Posterior vena cava (tissue), 2 donors: ENCODE data around the gene ATP1A4. TPM values are rescaled to one million over a fixed set of nuclear protein-coding genes. Genes with fewer than 3 reads are reported as not detected.

Experiments
- DNase-seq: peaks from one replicate; pipeline ENCODE4 v3.0.0-alpha.2; 2020; ENCODE audit warnings: low spot score
- intact Hi-C, 2 donors: fragments of 100-400 bp; cut with DNase I; formaldehyde crosslinking; loops; one replicate each; pipeline versions ENCODE4 v1.14.1 to v1.14.2; 2022 to 2023
- total RNA-seq, 2 donors: library from RNA; stranded (reverse); fragmentation: NEBNext Ultra II Directional; extraction: Animal tissue kit (Norgen Biotek cat#: 25700); gene quantifications; one replicate each; pipeline ENCODE4 v1.2.1, GENCODE V29; 2021
- donor health status: DM: yes; HTN: yes; CAD: no.
- donor health status: DM: yes; HTN: yes; CAD: no.

The ATP1A4 gene
- total RNA-seq, 2 donors from 2014 or later = not detected

DNA sequence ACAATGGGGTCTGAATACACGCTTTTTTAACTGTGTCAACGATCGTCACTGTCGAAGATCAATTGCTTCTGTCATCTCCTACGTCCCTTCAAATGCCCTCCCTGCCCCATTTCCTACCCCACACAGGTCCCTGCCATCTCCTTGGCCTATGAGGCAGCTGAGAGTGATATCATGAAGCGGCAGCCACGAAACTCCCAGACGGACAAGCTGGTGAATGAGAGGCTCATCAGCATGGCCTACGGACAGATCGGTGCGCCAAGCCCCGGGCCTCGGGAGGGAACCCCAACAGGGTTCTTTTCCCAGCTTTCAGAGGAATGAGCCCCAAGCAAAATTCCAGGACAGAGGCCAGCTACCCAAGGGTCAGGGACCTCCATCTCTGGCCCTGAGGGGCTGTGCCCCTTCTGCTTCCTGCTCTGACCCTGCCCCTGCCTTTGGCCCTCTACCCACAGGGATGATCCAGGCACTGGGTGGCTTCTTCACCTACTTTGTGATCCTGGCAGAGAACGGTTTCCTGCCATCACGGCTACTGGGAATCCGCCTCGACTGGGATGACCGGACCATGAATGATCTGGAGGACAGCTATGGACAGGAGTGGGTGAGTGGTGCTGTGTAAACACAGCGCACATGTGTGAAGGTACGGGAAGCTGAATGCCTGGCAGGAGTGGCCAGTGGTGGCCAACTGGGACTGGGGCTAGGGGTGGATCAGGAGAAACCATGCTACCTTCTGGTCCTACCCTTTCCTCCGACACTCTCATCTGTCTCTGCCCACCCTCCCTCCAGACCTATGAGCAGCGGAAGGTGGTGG, 15.1 kb upstream of the ATP1A4 start:
- peak; percentile 75 for DNase-seq
- intact Hi-C loops = no loop called here

- no peak for DNase-seq
- intact Hi-C loops = no loop called here
Measured at GRCh38 chr1:160136926-160137200, 14.5 kb upstream of the ATP1A4 start.

- peak; percentile 46 for DNase-seq
- intact Hi-C loops = no loop called here
Measured at GRCh38 chr1:160137216-160137862, 14.1 kb upstream of the ATP1A4 start.

- intact Hi-C loops = no loop called here
- DNase-seq = peak; percentile 32
Measured at GRCh38 chr1:160139840-160140239, 11.6 kb upstream of the ATP1A4 start.

DNA sequence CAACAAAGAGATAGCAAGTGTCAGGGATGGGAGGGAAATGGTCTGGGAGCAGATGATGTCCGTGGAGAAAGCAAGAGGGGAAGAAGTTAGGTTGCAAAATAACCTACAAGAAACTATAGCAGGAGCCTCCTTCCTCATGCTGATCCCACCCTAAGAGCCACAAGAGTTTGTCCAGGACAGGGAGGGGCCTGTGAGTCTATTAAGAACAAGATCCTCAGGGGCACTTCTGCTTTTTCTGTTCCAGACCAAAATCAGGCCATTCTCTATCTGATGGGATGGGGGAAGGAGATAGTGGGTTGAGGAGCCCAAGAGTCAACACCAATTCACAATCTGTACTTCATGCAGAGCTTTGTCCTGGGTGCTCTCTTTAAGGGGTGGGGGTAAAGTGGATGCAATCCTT, 7.7 kb upstream of the ATP1A4 start:
- no peak for DNase-seq
- intact Hi-C loops = no loop called here

- no peak for DNase-seq
- intact Hi-C loops = no loop called here
Measured at GRCh38 chr1:160144921-160145320, 6.5 kb upstream of the ATP1A4 start.

DNA sequence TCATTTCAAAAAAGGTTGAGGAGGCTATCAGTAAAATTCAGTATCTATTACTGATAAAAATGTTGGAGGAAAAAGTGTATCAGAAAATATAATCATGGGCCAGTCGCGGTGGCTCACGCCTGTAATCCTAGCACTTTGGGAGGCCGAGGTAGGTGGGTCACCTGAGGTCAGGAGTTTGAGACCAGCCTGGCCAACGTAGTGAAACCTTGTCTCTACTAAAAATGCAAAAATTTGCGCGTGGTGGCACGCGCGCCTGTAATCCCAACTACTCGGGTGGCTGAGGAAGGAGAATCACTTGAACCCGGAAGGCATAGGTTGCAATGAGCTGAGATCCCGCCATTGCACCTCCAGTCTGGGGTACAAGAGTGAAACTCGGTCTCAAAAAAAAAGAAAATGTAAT, 5.3 kb upstream of the ATP1A4 start:
- intact Hi-C loops = no loop called here
- no peak for DNase-seq

DNA sequence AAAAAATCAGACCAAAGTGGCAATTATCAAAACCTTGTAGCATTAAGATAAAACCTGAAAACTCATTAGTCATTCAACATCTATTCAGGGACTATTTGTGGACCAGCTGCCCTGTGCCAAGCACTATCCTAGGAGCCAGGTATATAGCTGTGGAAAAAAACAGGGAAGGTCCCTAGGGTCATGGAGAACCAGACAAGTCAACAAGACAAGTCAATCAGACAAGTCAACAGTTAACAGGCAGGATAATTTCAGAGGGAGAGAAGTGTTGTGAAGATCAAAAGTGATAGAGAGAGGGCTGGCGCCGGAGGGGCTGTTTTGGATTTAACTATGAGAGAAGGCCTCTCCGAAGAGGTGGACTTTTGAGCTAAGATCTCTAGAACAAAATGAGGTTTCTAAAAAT, 3.3 kb upstream of the ATP1A4 start:
- intact Hi-C loops = no loop called here
- DNase-seq = no peak

GRCh38 chr1:160149233-160149632, 2.2 kb upstream of the ATP1A4 start:
- intact Hi-C loops = no loop called here

DNA sequence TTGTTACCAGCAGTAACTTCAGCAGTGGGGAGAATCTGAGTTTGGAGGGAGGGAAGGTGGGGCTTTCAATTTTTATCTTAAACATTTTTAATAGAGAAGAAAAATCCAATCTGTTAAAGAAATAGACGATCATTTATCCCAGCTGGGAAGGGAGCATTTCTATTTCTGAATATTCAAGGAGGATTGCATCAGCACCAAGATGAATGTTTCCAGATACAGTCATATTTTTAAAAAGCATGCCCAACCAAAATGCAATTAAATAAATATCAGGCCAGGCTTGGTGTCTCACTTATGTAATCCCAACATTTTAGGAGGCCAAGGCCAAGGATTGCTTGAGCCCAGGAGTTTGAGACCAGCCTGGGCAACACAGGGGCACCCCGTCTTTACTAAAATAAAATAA, 1.7 kb upstream of the ATP1A4 start:
- DNase-seq = no peak
- intact Hi-C loops = no loop called here

More at GRCh38 chr1:160149233-160149632, 2.2 kb upstream of the ATP1A4 start:
- DNase-seq = no peak

DNA sequence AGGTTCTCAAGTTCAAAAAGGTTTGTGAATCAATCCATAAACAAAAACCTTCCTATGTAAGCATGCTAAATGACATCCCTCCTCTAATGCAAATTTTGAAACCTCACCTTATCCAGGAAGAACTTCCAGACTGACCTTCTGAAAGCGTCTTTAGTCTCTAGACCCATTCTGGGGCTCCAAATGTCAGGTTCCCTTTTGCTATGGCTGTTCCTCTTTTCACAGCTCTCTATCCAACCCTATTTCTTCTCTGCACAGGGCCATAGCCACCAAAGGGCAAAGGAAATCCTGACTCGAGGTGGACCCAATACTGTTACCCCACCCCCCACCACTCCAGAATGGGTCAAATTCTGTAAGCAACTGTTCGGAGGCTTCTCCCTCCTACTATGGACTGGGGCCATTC, 3.4 kb downstream of the ATP1A4 start:
- no peak for DNase-seq
- intact Hi-C loops = no loop called here

GRCh38 chr1:160156361-160156760, 5.0 kb downstream of the ATP1A4 start:
- no peak for DNase-seq
- intact Hi-C loops = no loop called here

GRCh38 chr1:160157174-160157573, 5.8 kb downstream of the ATP1A4 start:
- intact Hi-C loops = no loop called here
- no peak for DNase-seq

DNA sequence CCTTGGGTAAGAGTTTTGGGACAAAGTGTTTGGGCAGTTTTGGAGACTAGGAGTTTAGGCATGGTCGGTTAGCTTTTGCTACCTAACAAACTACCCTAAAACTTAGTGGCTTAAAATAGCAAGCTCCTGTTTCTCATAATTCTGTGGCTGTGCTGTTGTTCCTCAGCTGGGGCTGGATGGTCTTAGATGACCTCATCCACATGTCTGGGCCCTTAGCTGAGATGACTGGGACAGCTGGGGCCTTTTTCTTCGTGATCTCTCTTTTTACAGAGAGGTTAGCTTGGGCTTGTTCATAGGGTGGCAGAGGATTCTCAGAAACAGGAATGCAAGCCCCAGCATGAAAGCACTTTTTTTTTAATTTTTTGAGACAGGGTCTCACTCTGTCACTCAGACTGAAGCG, 6.6 kb downstream of the ATP1A4 start:
- no peak for DNase-seq
- intact Hi-C loops = no loop called here

DNA sequence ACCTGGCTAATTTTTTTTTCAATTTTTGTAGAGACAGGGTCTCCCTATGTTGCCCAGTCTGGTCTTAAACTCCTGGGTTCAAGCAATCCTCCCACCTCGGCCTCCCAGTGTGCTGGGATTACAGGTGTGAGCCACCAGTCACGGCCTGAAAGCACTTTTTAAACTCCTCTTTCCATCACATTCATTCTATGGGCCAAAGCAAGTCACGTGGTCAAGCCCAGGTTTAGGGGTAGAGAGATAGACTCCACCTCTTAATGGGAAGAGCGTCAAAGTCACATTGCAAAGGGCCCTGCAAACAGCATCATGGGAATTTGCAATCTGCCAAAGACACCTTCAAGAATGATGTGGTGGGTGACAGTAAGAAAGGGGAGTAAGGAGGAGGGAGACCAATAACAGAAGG, 7.1 kb downstream of the ATP1A4 start:
- no peak for DNase-seq
- intact Hi-C loops = no loop called here

GRCh38 chr1:160159846-160160245, 8.4 kb downstream of the ATP1A4 start:
- intact Hi-C loops = no loop called here
- no peak for DNase-seq

GRCh38 chr1:160161965-160162705, 10.7 kb downstream of the ATP1A4 start:
- DNase-seq = no peak
- intact Hi-C loops = no loop called here

DNA sequence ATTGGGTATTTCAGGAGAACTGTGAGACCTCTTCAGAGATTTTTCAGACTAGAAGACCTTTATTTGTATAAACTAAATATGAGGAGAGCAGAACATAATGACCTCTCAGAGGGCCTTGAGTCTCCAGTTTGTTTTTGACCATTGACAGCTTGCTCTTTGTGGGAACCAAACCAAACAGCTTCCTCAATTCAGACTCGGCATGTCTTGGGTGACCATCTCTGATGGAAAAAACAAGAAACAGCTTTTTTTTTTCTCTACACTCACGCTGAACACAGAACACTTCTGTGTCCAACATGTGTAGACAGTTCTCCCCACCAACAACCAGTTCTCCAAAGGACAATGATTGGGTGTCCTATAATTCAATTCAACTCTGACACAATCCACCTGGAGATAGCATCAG, 11.5 kb downstream of the ATP1A4 start:
- no peak for DNase-seq
- intact Hi-C loops = no loop called here

GRCh38 chr1:160163615-160164014, 12.2 kb downstream of the ATP1A4 start:
- intact Hi-C loops = no loop called here

DNA sequence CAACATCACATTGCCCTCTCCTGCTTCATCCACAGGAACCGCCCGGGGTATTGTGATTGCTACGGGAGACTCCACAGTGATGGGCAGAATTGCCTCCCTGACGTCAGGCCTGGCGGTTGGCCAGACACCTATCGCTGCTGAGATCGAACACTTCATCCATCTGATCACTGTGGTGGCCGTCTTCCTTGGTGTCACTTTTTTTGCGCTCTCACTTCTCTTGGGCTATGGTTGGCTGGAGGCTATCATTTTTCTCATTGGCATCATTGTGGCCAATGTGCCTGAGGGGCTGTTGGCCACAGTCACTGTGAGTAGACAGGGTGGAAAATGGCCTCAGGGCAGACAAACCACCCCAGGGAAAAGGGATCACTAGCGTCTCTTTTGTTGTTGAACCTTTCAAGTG, 12.7 kb downstream of the ATP1A4 start:
- intact Hi-C loops = no loop called here
- no peak for DNase-seq

More at GRCh38 chr1:160163615-160164014, 12.2 kb downstream of the ATP1A4 start:
- no peak for DNase-seq
